ENCODE results near the gene TBC1D3I.
"Not testable (repeated sequence)": the region's sequence is repeated elsewhere in the genome, so short reads cannot be mapped to it uniquely, and the experiment has no call there.

DNA sequence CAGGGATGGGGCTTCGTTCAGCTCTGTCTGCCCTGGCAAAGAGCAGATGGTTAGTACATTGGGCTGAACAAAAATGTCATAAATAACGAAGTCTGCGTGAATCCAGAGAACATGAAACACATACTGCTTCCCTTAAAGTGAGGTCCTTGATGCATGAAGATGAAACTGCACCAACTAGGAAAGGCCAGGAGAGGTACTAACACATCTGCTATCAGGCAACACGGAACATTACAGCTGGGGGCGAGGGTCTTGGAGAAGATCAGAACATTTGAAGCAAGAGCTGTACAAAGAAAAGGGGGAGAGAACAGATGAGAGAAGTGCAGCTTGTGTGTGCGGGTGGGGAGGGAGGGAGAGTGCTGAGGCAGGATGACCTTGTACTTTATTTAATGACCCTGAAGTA lies 57.0 kb downstream of the TBC1D3I start:
- TF ChIP-seq, protein P1, sequence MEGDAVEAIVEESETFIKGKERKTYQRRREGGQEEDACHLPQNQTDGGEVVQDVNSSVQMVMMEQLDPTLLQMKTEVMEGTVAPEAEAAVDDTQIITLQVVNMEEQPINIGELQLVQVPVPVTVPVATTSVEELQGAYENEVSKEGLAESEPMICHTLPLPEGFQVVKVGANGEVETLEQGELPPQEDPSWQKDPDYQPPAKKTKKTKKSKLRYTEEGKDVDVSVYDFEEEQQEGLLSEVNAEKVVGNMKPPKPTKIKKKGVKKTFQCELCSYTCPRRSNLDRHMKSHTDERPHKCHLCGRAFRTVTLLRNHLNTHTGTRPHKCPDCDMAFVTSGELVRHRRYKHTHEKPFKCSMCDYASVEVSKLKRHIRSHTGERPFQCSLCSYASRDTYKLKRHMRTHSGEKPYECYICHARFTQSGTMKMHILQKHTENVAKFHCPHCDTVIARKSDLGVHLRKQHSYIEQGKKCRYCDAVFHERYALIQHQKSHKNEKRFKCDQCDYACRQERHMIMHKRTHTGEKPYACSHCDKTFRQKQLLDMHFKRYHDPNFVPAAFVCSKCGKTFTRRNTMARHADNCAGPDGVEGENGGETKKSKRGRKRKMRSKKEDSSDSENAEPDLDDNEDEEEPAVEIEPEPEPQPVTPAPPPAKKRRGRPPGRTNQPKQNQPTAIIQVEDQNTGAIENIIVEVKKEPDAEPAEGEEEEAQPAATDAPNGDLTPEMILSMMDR (IDR thresholded peaks at IDR 0.05): not testable (repeated sequence)
- TF ChIP-seq POLR2A, EP300 (IDR thresholded peaks at IDR 0.05): not testable (repeated sequence)

Data from ovary (tissue), 3 donors.